H1 (cell line): ENCODE data around the gene ATP6V1B1. TPM values are rescaled to one million over a fixed set of nuclear protein-coding genes. Genes with fewer than 3 reads are reported as not detected.

Experiments
- ASH2L ChIP-seq: fragments of 200-600, 300-600 bp; sonication (generic); IDR thresholded peaks from one replicate; pipeline ENCODE4 v1.7.1; 2017; ENCODE audit warnings: low read length
- BACH1 ChIP-seq: IDR thresholded peaks from 2 replicates; pipeline ENCODE4 v1.6.1; 2012; ENCODE audit warnings: low read length, improper control_type of control experiment
- CHD1 ChIP-seq: IDR thresholded peaks from 2 replicates; pipeline ENCODE4 v1.6.1; 2012; ENCODE audit warnings: low read depth, low read length, improper control_type of control experiment
- E2F6 ChIP-seq: IDR thresholded peaks from 2 replicates; pipeline ENCODE4 v1.6.1; 2012; ENCODE audit warnings: inconsistent platforms
- SAP30 ChIP-seq: fragments of 300-600 bp; sonication (generic); IDR thresholded peaks from 2 replicates; pipeline ENCODE4 v1.7.1; 2012; ENCODE audit warnings: low read length, moderate library complexity, mild to moderate bottlenecking, inconsistent platforms; ENCODE audit not compliant: insufficient read depth, insufficient replicate concordance
- SRF ChIP-seq: IDR thresholded peaks from 2 replicates; pipeline ENCODE4 v1.6.1; 2011; ENCODE audit warnings: mild to moderate bottlenecking, low read depth, low read length, moderate library complexity
- TAF1 ChIP-seq: IDR thresholded peaks from 2 replicates; pipeline ENCODE4 v1.6.1; 2011; ENCODE audit warnings: mild to moderate bottlenecking, low read depth, low read length
- TBP ChIP-seq: IDR thresholded peaks from 2 replicates; pipeline ENCODE4 v1.6.1; 2011; ENCODE audit warnings: low read depth, low read length, improper control_type of control experiment
- polyA plus RNA-seq, 7 experiments: library from polyadenylated mRNA; depleted of rRNA in 3 of 7; stranded (reverse) in 5 of 7; unstranded in 2 of 7; fragments of >200 nt in 5 of 7; fragments of 200-250 nt in 2 of 7; gene quantifications; 1 replicate in 5 of 7; 2 replicates in 1 of 7; 4 replicates in 1 of 7; pipeline versions ENCODE4 v1.2.1 to v1.2.3, GENCODE V29; 2011 to 2013; ENCODE audit warnings: missing spikeins in 2 of 7, mixed read lengths in 2 of 7
- total RNA-seq: library from RNA; stranded (reverse); fragmentation: NEBNext Ultra II Directional; extraction: Animal tissue kit (Norgen Biotek cat#: 25700); gene quantifications from 2 replicates; pipeline ENCODE4 v1.2.1, GENCODE V29; 2021
- TF ChIP-seq, protein P1 (sequence below): fragments of 300-600 bp; sonication (generic); IDR thresholded peaks from 2 replicates; pipeline ENCODE4 v1.7.1; 2012; ENCODE audit warnings: low read length, moderate library complexity, mild to moderate bottlenecking, inconsistent platforms; ENCODE audit not compliant: insufficient replicate concordance
- TF ChIP-seq, protein P2 (sequence below): IDR thresholded peaks from 2 replicates; pipeline ENCODE4 v1.6.1; 2012; ENCODE audit warnings: inconsistent platforms

Gene ATP6V1B1
- total and polyA plus RNA-seq, 2 of the 8 experiments (the other 6 are each of a cell fraction or from before 2014, with no cell fraction given): not detected

DNA sequence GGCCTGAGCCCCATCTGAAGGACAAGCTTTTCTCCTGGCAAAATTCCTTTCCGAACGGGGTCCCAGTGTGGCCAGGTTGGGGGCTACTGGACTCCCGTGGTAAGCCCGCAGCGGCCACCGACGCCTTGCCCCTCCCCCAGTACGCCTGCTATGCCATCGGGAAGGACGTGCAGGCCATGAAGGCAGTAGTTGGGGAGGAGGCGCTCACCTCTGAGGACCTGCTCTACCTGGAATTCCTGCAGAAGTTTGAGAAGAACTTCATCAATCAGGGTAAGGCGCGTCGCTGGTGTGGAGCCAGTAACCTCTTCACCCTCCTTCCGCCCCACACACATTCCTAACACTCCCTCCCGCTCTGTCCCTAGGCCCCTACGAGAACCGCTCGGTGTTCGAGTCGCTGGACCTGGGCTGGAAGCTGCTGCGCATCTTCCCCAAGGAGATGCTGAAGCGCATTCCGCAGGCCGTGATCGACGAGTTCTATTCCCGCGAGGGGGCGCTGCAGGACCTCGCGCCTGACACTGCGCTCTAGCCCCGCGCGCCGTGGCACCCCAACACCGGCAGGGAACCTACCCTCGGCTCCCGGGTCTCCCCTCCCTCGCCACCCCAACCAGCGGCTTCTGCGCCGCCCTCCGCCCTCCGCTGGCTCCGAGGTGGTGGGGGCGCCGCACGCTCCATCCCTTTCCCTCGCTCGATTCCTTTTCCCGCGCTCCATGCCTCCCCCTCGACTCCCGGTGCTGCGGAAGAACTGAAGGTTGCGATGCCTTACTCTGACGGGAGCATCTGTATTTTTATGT lies 29.1 kb downstream of the ATP6V1B1 start (continued):
- TF ChIP-seq, protein P1, sequence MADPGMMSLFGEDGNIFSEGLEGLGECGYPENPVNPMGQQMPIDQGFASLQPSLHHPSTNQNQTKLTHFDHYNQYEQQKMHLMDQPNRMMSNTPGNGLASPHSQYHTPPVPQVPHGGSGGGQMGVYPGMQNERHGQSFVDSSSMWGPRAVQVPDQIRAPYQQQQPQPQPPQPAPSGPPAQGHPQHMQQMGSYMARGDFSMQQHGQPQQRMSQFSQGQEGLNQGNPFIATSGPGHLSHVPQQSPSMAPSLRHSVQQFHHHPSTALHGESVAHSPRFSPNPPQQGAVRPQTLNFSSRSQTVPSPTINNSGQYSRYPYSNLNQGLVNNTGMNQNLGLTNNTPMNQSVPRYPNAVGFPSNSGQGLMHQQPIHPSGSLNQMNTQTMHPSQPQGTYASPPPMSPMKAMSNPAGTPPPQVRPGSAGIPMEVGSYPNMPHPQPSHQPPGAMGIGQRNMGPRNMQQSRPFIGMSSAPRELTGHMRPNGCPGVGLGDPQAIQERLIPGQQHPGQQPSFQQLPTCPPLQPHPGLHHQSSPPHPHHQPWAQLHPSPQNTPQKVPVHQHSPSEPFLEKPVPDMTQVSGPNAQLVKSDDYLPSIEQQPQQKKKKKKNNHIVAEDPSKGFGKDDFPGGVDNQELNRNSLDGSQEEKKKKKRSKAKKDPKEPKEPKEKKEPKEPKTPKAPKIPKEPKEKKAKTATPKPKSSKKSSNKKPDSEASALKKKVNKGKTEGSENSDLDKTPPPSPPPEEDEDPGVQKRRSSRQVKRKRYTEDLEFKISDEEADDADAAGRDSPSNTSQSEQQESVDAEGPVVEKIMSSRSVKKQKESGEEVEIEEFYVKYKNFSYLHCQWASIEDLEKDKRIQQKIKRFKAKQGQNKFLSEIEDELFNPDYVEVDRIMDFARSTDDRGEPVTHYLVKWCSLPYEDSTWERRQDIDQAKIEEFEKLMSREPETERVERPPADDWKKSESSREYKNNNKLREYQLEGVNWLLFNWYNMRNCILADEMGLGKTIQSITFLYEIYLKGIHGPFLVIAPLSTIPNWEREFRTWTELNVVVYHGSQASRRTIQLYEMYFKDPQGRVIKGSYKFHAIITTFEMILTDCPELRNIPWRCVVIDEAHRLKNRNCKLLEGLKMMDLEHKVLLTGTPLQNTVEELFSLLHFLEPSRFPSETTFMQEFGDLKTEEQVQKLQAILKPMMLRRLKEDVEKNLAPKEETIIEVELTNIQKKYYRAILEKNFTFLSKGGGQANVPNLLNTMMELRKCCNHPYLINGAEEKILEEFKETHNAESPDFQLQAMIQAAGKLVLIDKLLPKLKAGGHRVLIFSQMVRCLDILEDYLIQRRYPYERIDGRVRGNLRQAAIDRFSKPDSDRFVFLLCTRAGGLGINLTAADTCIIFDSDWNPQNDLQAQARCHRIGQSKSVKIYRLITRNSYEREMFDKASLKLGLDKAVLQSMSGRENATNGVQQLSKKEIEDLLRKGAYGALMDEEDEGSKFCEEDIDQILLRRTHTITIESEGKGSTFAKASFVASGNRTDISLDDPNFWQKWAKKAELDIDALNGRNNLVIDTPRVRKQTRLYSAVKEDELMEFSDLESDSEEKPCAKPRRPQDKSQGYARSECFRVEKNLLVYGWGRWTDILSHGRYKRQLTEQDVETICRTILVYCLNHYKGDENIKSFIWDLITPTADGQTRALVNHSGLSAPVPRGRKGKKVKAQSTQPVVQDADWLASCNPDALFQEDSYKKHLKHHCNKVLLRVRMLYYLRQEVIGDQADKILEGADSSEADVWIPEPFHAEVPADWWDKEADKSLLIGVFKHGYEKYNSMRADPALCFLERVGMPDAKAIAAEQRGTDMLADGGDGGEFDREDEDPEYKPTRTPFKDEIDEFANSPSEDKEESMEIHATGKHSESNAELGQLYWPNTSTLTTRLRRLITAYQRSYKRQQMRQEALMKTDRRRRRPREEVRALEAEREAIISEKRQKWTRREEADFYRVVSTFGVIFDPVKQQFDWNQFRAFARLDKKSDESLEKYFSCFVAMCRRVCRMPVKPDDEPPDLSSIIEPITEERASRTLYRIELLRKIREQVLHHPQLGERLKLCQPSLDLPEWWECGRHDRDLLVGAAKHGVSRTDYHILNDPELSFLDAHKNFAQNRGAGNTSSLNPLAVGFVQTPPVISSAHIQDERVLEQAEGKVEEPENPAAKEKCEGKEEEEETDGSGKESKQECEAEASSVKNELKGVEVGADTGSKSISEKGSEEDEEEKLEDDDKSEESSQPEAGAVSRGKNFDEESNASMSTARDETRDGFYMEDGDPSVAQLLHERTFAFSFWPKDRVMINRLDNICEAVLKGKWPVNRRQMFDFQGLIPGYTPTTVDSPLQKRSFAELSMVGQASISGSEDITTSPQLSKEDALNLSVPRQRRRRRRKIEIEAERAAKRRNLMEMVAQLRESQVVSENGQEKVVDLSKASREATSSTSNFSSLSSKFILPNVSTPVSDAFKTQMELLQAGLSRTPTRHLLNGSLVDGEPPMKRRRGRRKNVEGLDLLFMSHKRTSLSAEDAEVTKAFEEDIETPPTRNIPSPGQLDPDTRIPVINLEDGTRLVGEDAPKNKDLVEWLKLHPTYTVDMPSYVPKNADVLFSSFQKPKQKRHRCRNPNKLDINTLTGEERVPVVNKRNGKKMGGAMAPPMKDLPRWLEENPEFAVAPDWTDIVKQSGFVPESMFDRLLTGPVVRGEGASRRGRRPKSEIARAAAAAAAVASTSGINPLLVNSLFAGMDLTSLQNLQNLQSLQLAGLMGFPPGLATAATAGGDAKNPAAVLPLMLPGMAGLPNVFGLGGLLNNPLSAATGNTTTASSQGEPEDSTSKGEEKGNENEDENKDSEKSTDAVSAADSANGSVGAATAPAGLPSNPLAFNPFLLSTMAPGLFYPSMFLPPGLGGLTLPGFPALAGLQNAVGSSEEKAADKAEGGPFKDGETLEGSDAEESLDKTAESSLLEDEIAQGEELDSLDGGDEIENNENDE: peak; percentile 44
- TF ChIP-seq E2F6 (peak; percentile 97), SRF (no peak), CHD1 (no peak), SAP30 (no peak), ASH2L (peak; percentile 88), TBP (peak; percentile 37; the same call in 1 of the 2 replicates), TAF1 (no peak), BACH1 (peak; percentile 80)
- TF ChIP-seq, protein P2, sequence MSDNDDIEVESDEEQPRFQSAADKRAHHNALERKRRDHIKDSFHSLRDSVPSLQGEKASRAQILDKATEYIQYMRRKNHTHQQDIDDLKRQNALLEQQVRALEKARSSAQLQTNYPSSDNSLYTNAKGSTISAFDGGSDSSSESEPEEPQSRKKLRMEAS: peak; percentile 79
